CD4-positive, alpha-beta T cell (primary cell): ENCODE measurements around the gene NFKBIZ. TPM values are rescaled to one million over a fixed set of nuclear protein-coding genes. Genes with fewer than 3 reads are reported as not detected.
"Not testable (repeated sequence)": the region's sequence is repeated elsewhere in the genome, so short reads cannot be mapped to it uniquely, and the experiment has no call there.

Experiments used
- ATAC-seq: fragments of 200-7000 bp; cut with Tn5 transposase; one replicate; pipeline ENCODE4 v1.10.0; 2022; ENCODE audit warnings: mild to moderate bottlenecking; ENCODE audit not compliant: poor library complexity
- CTCF ChIA-PET: fragments of 350-600 bp; sonication (Branson Sonifier 250); formaldehyde crosslinking; loops from one replicate; lab custom pipeline; 2021; ENCODE audit warnings: antibody characterized with exemption, inconsistent platforms; lab: Charles Lee
- POLR2A ChIA-PET: fragments of 350-600 bp; sonication (Branson Sonifier 250); formaldehyde crosslinking; loops from one replicate; lab custom pipeline; 2021; ENCODE audit warnings: antibody characterized with exemption, inconsistent platforms; lab: Charles Lee
- DNase-seq, 14 experiments: peaks; one replicate each; pipeline ENCODE4 v3.0.0-alpha.2; 2013 to 2020; ENCODE audit warnings: mixed read lengths in 2 of 14
- H3K27ac ChIP-seq, 2 donors: one replicate each; pipeline versions ENCODE4 v1.5.1 to v1.7.0; 2013; ENCODE audit warnings: low read length in 2 of 2, low read depth in 1 of 2, mild to moderate bottlenecking in 1 of 2
- H3K27me3 ChIP-seq, 2 experiments: 1 replicate in 1 of 2; 2 replicates in 1 of 2; pipeline versions ENCODE4 v1.6.1 to v1.7.0; 2013; ENCODE audit warnings: low read length in 2 of 2, control low read depth in 1 of 2, mild to moderate bottlenecking in 1 of 2, moderate library complexity in 1 of 2; ENCODE audit not compliant: insufficient read depth in 2 of 2, control insufficient read depth in 1 of 2
- H3K36me3 ChIP-seq: one replicate; pipeline ENCODE4 v1.6.1; 2013; ENCODE audit warnings: low read length, control low read depth; ENCODE audit not compliant: insufficient read depth
- H3K4me1 ChIP-seq: one replicate; pipeline ENCODE4 v1.6.1; 2013; ENCODE audit warnings: low read length, control low read depth; ENCODE audit not compliant: insufficient read depth
- H3K4me3 ChIP-seq: one replicate; pipeline ENCODE4 v1.5.1; 2013; ENCODE audit warnings: mild to moderate bottlenecking, low read length, moderate library complexity
- H3K9me3 ChIP-seq, 2 experiments: 1 replicate in 1 of 2; 2 replicates in 1 of 2; pipeline versions ENCODE4 v1.6.1 to v1.7.0; 2013; ENCODE audit warnings: low read length in 2 of 2, mild to moderate bottlenecking in 2 of 2, control low read depth in 1 of 2, moderate library complexity in 1 of 2; ENCODE audit not compliant: control insufficient read depth in 1 of 2, insufficient read depth in 1 of 2
- H3K27ac Mint-ChIP-seq: one replicate; pipeline ENCODE4 v1.8.0; 2020; ENCODE audit warnings: mixed read lengths
- H3K27me3 Mint-ChIP-seq: one replicate; pipeline ENCODE4 v1.8.0; 2021; ENCODE audit warnings: mixed read lengths
- H3K36me3 Mint-ChIP-seq: one replicate; pipeline ENCODE4 v1.8.0; 2021; ENCODE audit warnings: low read depth, mixed read lengths
- H3K4me1 Mint-ChIP-seq: one replicate; pipeline ENCODE4 v1.8.0; 2021; ENCODE audit warnings: low read depth, mixed read lengths
- H3K4me3 Mint-ChIP-seq: one replicate; pipeline ENCODE4 v1.8.0; 2020; ENCODE audit warnings: mild to moderate bottlenecking, mixed read lengths
- H3K9me3 Mint-ChIP-seq: one replicate; pipeline ENCODE4 v1.8.0; 2020; ENCODE audit warnings: mixed read lengths
- intact Hi-C, 2 experiments: fragments of 100-400 bp; cut with DNase I in 1 of 2; cut with micrococcal nuclease in 1 of 2; formaldehyde crosslinking; loops; one replicate each; pipeline versions ENCODE4 v1.15.1 to v1.9.0; 2023 to 2025; cut with DNase I, micrococcal nuclease
- total RNA-seq, 174 experiments: library from RNA in 2 of 174; stranded (reverse) in 2 of 174; gene quantifications; one replicate each; pipeline ENCODE4 v1.2.3 and lab custom pipeline; 2021 to 2026
- TF ChIP-seq, protein P1 (sequence below): fragments of 200-600 bp; IDR thresholded peaks from one replicate; pipeline ENCODE4 v1.8.0; 2022; ENCODE audit warnings: antibody characterized with exemption, mild to moderate bottlenecking

Gene NFKBIZ
- total RNA-seq, 2 experiments from 2014 or later, result 438 to 451 TPM

DNA sequence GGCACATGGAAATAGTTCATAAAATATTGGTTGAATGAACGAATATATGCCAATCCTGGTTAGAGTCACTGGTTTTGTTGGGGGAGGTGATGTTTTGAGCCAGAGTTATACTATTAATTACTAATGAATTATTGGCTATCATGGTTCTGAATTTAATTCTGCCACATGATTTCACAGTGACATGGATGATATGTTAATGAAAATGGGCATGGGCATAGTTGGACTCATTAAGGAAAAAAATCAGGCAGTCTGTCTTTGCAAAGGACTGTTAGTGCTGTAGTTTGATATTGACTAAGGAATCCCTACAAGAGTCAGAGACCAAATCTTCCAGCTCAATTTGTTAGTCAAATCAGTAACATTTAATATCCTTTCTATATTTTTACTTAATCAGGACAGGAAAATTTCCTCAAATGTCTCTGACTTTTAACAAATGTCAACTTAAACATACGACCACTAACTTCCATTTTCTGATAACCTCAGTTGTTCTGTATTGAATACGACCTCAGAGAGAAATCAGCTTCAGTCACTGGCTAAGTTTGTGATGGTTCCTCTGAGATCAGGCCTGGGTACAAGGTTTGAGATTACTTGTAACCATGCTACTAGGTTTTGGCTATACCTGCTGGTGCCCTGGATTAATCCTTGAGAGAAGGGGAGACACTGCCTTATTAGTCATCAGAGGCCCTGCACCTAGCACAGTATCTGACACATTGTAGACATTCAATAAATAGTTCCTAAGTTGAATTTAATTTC lies 13.3 kb downstream of the NFKBIZ start:
- Histone ChIP-seq H3K27ac (no peak overlapping the region), H3K27me3 (no peaks in the 10 kb centered on the region), H3K4me1 (no peaks in the 10 kb centered on the region), H3K4me3 (no peak overlapping the region), H3K36me3 (peaks cover 44% of the 10 kb centered on the region), H3K9me3 (no peaks in the 10 kb centered on the region)
- ATAC-seq, result no peak
- Mint-ChIP-seq H3K4me1 (peaks cover 18% of the 10 kb centered on the region), H3K36me3 (peaks cover 47% of the 10 kb centered on the region), H3K27ac (peak overlapping the region; percentile 4), H3K4me3 (no peak overlapping the region), H3K9me3 (no peaks in the 10 kb centered on the region), H3K27me3 (no peaks in the 10 kb centered on the region)
- DNase-seq, result no peak
- POLR2A ChIA-PET, result interaction anchor here (1.6 kb wide), 1 partner anchor 216 kb away, joined by 3 read pairs; no protein-coding TSS in a partner anchor
- TF ChIP-seq, protein P1, sequence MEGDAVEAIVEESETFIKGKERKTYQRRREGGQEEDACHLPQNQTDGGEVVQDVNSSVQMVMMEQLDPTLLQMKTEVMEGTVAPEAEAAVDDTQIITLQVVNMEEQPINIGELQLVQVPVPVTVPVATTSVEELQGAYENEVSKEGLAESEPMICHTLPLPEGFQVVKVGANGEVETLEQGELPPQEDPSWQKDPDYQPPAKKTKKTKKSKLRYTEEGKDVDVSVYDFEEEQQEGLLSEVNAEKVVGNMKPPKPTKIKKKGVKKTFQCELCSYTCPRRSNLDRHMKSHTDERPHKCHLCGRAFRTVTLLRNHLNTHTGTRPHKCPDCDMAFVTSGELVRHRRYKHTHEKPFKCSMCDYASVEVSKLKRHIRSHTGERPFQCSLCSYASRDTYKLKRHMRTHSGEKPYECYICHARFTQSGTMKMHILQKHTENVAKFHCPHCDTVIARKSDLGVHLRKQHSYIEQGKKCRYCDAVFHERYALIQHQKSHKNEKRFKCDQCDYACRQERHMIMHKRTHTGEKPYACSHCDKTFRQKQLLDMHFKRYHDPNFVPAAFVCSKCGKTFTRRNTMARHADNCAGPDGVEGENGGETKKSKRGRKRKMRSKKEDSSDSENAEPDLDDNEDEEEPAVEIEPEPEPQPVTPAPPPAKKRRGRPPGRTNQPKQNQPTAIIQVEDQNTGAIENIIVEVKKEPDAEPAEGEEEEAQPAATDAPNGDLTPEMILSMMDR, result no peak
- CTCF ChIA-PET, result no interaction called here
- intact Hi-C loops, result loop anchor here (5.0 kb wide), 2 partner anchors 35 to 75 kb away; no protein-coding TSS in a partner anchor

DNA sequence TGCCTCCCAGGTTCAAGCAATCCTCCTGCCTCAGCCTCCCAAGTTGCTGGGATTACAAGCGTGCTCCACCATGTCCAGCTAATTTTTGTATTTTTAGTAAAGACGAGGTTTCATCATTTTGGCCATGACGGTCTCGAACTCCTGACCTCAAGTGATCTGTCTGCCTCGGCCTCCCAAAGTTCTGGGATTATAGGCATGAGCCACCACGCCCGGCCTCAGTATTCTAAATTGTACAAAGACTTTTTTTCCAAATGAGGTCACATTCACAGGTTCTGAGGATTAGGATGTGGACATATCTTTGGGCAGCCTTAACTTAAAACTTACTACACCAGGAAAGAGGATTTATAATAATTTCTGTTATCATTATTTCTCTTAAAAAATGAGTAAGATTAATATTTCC lies 15.6 kb downstream of the NFKBIZ start:
- H3K27me3 Mint-ChIP-seq, H3K4me3 Mint-ChIP-seq, H3K9me3 ChIP-seq, H3K27ac Mint-ChIP-seq, H3K27ac ChIP-seq, POLR2A ChIA-PET, ATAC-seq, H3K4me1 ChIP-seq, H3K9me3 Mint-ChIP-seq, H3K4me1 Mint-ChIP-seq, H3K27me3 ChIP-seq, DNase-seq, H3K4me3 ChIP-seq: not testable (repeated sequence)
- peaks cover 21% of the 10 kb centered on the region for H3K36me3 ChIP-seq
- intact Hi-C loops, result loop anchor here (5.0 kb wide), 2 partner anchors 38 to 72 kb away; no protein-coding TSS in a partner anchor
- CTCF ChIA-PET, result interaction anchor here (1.3 to 1.5 kb wide), 2 partner anchors 8 to 21 kb away, joined by 3 to 4 read pairs; no protein-coding TSS in a partner anchor
- peaks cover 24% of the 10 kb centered on the region for H3K36me3 Mint-ChIP-seq

- Histone ChIP-seq H3K27ac (no peak overlapping the region), H3K9me3 (no peaks in the 10 kb centered on the region), H3K4me1 (no peaks in the 10 kb centered on the region), H3K36me3 (peaks cover 12% of the 10 kb centered on the region), H3K27me3 (no peaks in the 10 kb centered on the region), H3K4me3 (no peak overlapping the region)
- DNase-seq (no peak), ATAC-seq (no peak)
- TF ChIP-seq, protein P1, result no peak
- Mint-ChIP-seq H3K4me1 (peaks cover 4% of the 10 kb centered on the region), H3K36me3 (peaks cover 15% of the 10 kb centered on the region), H3K9me3 (no peaks in the 10 kb centered on the region), H3K27ac (no peak overlapping the region), H3K27me3 (no peaks in the 10 kb centered on the region), H3K4me3 (no peak overlapping the region)
- ChIA-PET CTCF (interaction anchor here (1.3 to 1.5 kb wide), 2 partner anchors 9 to 22 kb away, joined by 3 to 4 read pairs; no protein-coding TSS in a partner anchor), POLR2A (no interaction called here)
- intact Hi-C loops, result no loop called here
Measured at GRCh38 chr3:101865751-101866509, 16.6 kb downstream of the NFKBIZ start.
